ENCODE data around the gene LRRC27.
A peak's percentile ranks its signal among the peaks of the same experiment; 100 is the strongest.
"Not testable (repeated sequence)": the region's sequence is repeated elsewhere in the genome, so short reads cannot be mapped to it uniquely, and the experiment has no call there.

LRRC27 gene

GRCh38 chr10:132341781-132342180 lies 9.8 kb downstream of the LRRC27 start:
- no peak overlapping the region for H3K27ac Mint-ChIP-seq (ENCODE audit: low read depth)
- H3K27me3 Mint-ChIP-seq: no peaks in the 10 kb centered on the region
- H3K9me3 Mint-ChIP-seq: no peaks in the 10 kb centered on the region
- no peak overlapping the region for H3K4me3 Mint-ChIP-seq
- H3K36me3 Mint-ChIP-seq (ENCODE audit: insufficient read depth): peaks cover 4% of the 10 kb centered on the region
- ATAC-seq (replicated peaks; ENCODE audit: extremely low read depth, poor library complexity, severe bottlenecking) (no peak), DNase-seq (ENCODE audit: low spot score in 2 of 2) (no peak)
- H3K4me1 Mint-ChIP-seq: peaks cover 7% of the 10 kb centered on the region

GRCh38 chr10:132342553-132342952 lies 10.6 kb downstream of the LRRC27 start:
- Mint-ChIP-seq H3K4me3 (no peak overlapping the region), H3K4me1 (no peaks in the 10 kb centered on the region), H3K27me3 (no peaks in the 10 kb centered on the region), H3K27ac (ENCODE audit: low read depth) (no peak overlapping the region), H3K9me3 (no peaks in the 10 kb centered on the region), H3K36me3 (ENCODE audit: insufficient read depth) (peaks cover 7% of the 10 kb centered on the region)
- no peak for DNase-seq (ENCODE audit: low spot score in 2 of 2)
- no peak for ATAC-seq (replicated peaks; ENCODE audit: extremely low read depth, poor library complexity, severe bottlenecking)

GRCh38 chr10:132344386-132344785 lies 12.4 kb downstream of the LRRC27 start:
- no peak for ATAC-seq (replicated peaks; ENCODE audit: extremely low read depth, poor library complexity, severe bottlenecking)
- H3K4me3 Mint-ChIP-seq: no peak overlapping the region
- H3K4me1 Mint-ChIP-seq: no peaks in the 10 kb centered on the region
- H3K27me3 Mint-ChIP-seq: no peaks in the 10 kb centered on the region
- DNase-seq (ENCODE audit: low spot score in 2 of 2): no peak
- no peaks in the 10 kb centered on the region for H3K9me3 Mint-ChIP-seq
- no peak overlapping the region for H3K27ac Mint-ChIP-seq (ENCODE audit: low read depth)
- H3K36me3 Mint-ChIP-seq (ENCODE audit: insufficient read depth): peaks cover 7% of the 10 kb centered on the region

- Mint-ChIP-seq H3K36me3 (ENCODE audit: insufficient read depth) (peaks cover 2% of the 10 kb centered on the region), H3K4me1 (no peaks in the 10 kb centered on the region), H3K27me3 (no peaks in the 10 kb centered on the region), H3K4me3 (no peak overlapping the region), H3K9me3 (no peaks in the 10 kb centered on the region), H3K27ac (ENCODE audit: low read depth) (no peak overlapping the region)
- no peak for DNase-seq (ENCODE audit: low spot score in 2 of 2)
- no peak for ATAC-seq (replicated peaks; ENCODE audit: extremely low read depth, poor library complexity, severe bottlenecking)
Observed at GRCh38 chr10:132345345-132345744, 13.4 kb downstream of the LRRC27 start.

- Mint-ChIP-seq H3K27ac (ENCODE audit: low read depth) (no peak overlapping the region), H3K36me3 (ENCODE audit: insufficient read depth) (peaks cover 2% of the 10 kb centered on the region)
- no peak for ATAC-seq (replicated peaks; ENCODE audit: extremely low read depth, poor library complexity, severe bottlenecking)
Observed at GRCh38 chr10:132346806-132347205, 14.8 kb downstream of the LRRC27 start.

GRCh38 chr10:132347211-132347930 lies 15.4 kb downstream of the LRRC27 start:
- Mint-ChIP-seq H3K27ac (ENCODE audit: low read depth) (no peak overlapping the region), H3K4me3 (no peak overlapping the region), H3K4me1 (no peaks in the 10 kb centered on the region), H3K36me3 (ENCODE audit: insufficient read depth) (peaks cover 2% of the 10 kb centered on the region), H3K27me3 (no peaks in the 10 kb centered on the region), H3K9me3 (no peaks in the 10 kb centered on the region)
- DNase-seq (ENCODE audit: low spot score in 2 of 2) (no peak), ATAC-seq (replicated peaks; ENCODE audit: extremely low read depth, poor library complexity, severe bottlenecking) (no peak)

More at GRCh38 chr10:132346806-132347205, 14.8 kb downstream of the LRRC27 start:
- Mint-ChIP-seq H3K9me3 (no peaks in the 10 kb centered on the region), H3K27me3 (no peaks in the 10 kb centered on the region), H3K4me1 (no peaks in the 10 kb centered on the region), H3K4me3 (no peak overlapping the region)
- DNase-seq (ENCODE audit: low spot score in 2 of 2): no peak

- H3K4me1 Mint-ChIP-seq: peaks cover 4% of the 10 kb centered on the region
- ATAC-seq (replicated peaks; ENCODE audit: extremely low read depth, poor library complexity, severe bottlenecking): no peak
- no peak overlapping the region for H3K4me3 Mint-ChIP-seq
- H3K36me3 Mint-ChIP-seq (ENCODE audit: insufficient read depth): peaks cover 2% of the 10 kb centered on the region
- DNase-seq (ENCODE audit: low spot score in 2 of 2): no peak
- H3K27ac Mint-ChIP-seq (ENCODE audit: low read depth): no peak overlapping the region
- no peaks in the 10 kb centered on the region for H3K9me3 Mint-ChIP-seq
- no peaks in the 10 kb centered on the region for H3K27me3 Mint-ChIP-seq
Observed at GRCh38 chr10:132347931-132348267, 15.9 kb downstream of the LRRC27 start.

GRCh38 chr10:132349766-132350165 lies 17.8 kb downstream of the LRRC27 start:
- Mint-ChIP-seq H3K27me3 (no peaks in the 10 kb centered on the region), H3K9me3 (no peaks in the 10 kb centered on the region), H3K4me3 (no peak overlapping the region), H3K36me3 (ENCODE audit: insufficient read depth) (peaks cover 2% of the 10 kb centered on the region), H3K4me1 (peaks cover 10% of the 10 kb centered on the region), H3K27ac (ENCODE audit: low read depth) (no peak overlapping the region)
- ATAC-seq (replicated peaks; ENCODE audit: extremely low read depth, poor library complexity, severe bottlenecking): no peak
- DNase-seq (ENCODE audit: low spot score in 2 of 2): no peak

- DNase-seq (ENCODE audit: low spot score in 2 of 2) (no peak), ATAC-seq (replicated peaks; ENCODE audit: extremely low read depth, poor library complexity, severe bottlenecking) (no peak)
- Mint-ChIP-seq H3K27ac (ENCODE audit: low read depth) (no peak overlapping the region), H3K27me3 (no peaks in the 10 kb centered on the region), H3K4me1 (peaks cover 10% of the 10 kb centered on the region), H3K9me3 (no peaks in the 10 kb centered on the region), H3K36me3 (ENCODE audit: insufficient read depth) (peaks cover 2% of the 10 kb centered on the region), H3K4me3 (no peak overlapping the region)
Observed at GRCh38 chr10:132350391-132350790, 18.4 kb downstream of the LRRC27 start.

- ATAC-seq (replicated peaks; ENCODE audit: extremely low read depth, poor library complexity, severe bottlenecking) (no peak), DNase-seq (ENCODE audit: low spot score in 2 of 2) (no peak)
- Mint-ChIP-seq H3K27ac (ENCODE audit: low read depth) (no peak overlapping the region), H3K36me3 (ENCODE audit: insufficient read depth) (peaks cover 2% of the 10 kb centered on the region), H3K9me3 (no peaks in the 10 kb centered on the region), H3K4me3 (no peak overlapping the region), H3K4me1 (peaks cover 10% of the 10 kb centered on the region), H3K27me3 (no peaks in the 10 kb centered on the region)
Observed at GRCh38 chr10:132350946-132351345, 19.0 kb downstream of the LRRC27 start.

GRCh38 chr10:132351611-132352010 lies 19.6 kb downstream of the LRRC27 start:
- ATAC-seq (replicated peaks; ENCODE audit: extremely low read depth, poor library complexity, severe bottlenecking) (no peak), DNase-seq (ENCODE audit: low spot score in 2 of 2) (no peak)
- Mint-ChIP-seq H3K27ac (ENCODE audit: low read depth) (no peak overlapping the region), H3K4me1 (peaks cover 10% of the 10 kb centered on the region), H3K4me3 (no peak overlapping the region), H3K27me3 (no peaks in the 10 kb centered on the region), H3K9me3 (no peaks in the 10 kb centered on the region), H3K36me3 (ENCODE audit: insufficient read depth) (peaks cover 2% of the 10 kb centered on the region)

- not testable (repeated sequence) for H3K27me3 Mint-ChIP-seq; H3K9me3 Mint-ChIP-seq; H3K27ac Mint-ChIP-seq (ENCODE audit: low read depth); H3K4me3 Mint-ChIP-seq; H3K36me3 Mint-ChIP-seq (ENCODE audit: insufficient read depth); ATAC-seq (replicated peaks; ENCODE audit: extremely low read depth, poor library complexity, severe bottlenecking)
- DNase-seq (ENCODE audit: low spot score in 2 of 2): peak; percentile 56 to 70
- H3K4me1 Mint-ChIP-seq: peaks cover 10% of the 10 kb centered on the region
Observed at GRCh38 chr10:132352462-132353308, 20.7 kb downstream of the LRRC27 start.

All from central memory CD8-positive, alpha-beta T cell (primary cell).